ENCODE data around the gene FNDC3B. TPM values are rescaled to one million over a fixed set of nuclear protein-coding genes. Genes with fewer than 3 reads are reported as not detected.

Gene FNDC3B
- total and polyA plus RNA-seq, 4 donors = 23.3 to 74.2 (median 32.9) TPM

GRCh38 chr3:172326993-172327392, 287.6 kb downstream of the FNDC3B start (continued):
- TF ChIP-seq REST (IDR thresholded peaks at IDR 0.05) (no peak), TAF1 (conservative IDR thresholded peaks at IDR 0.05) (no peak), MAX (IDR thresholded peaks at IDR 0.05) (no peak)

- Histone ChIP-seq H3K36me3 (ENCODE audit: control insufficient read depth in 4 of 4, insufficient read depth in 3 of 4, low read depth in 1 of 4, low read length in 3 of 4) (peaks cover 7 to 47% (median 31%) of the 10 kb centered on the region in 4 donors), H3K27ac (ENCODE audit: low read depth in 1 of 2, low read length in 2 of 2) (no peak overlapping the region), H3K9ac (ENCODE audit: low read depth in 1 of 2, low read length in 2 of 2) (no peak overlapping the region), H3K9me3 (ENCODE audit: control insufficient read depth in 4 of 4, low read length in 3 of 4) (no peaks in the 10 kb centered on the region), H3K27me3 (ENCODE audit: control insufficient read depth in 4 of 4, insufficient read depth in 4 of 4, low read length in 3 of 4) (no peaks in the 10 kb centered on the region), H3K4me1 (ENCODE audit: control insufficient read depth in 4 of 4, insufficient read depth in 4 of 4, low read length in 3 of 4) (peaks cover 0 to 17% (median 11%) of the 10 kb centered on the region in 4 donors), H3K4me3 (ENCODE audit: low read depth in 1 of 3, low read length in 3 of 3) (no peak overlapping the region)
- DNase-seq (ENCODE audit: low spot score) = no peak
- WGBS = 93% methylated on average over 4 of the region's 4 CpGs
- no peak for TF ChIP-seq ZBTB33 (IDR thresholded peaks at IDR 0.05)
These were observed 288.9 kb downstream of the FNDC3B start for GRCh38 chr3:172328282-172328681.

GRCh38 chr3:172329070-172329469, 289.7 kb downstream of the FNDC3B start:
- 90% methylated on average over 2 of the region's 2 CpGs for WGBS
- no peak for DNase-seq (ENCODE audit: low spot score)
- TF ChIP-seq NR2F2 (IDR thresholded peaks at IDR 0.05) (no peak), SP1 (IDR thresholded peaks at IDR 0.05) (no peak), RAD21 (IDR thresholded peaks at IDR 0.05) (no peak), FOXA1 (IDR thresholded peaks at IDR 0.05) (no peak), GABPA (IDR thresholded peaks at IDR 0.05 in 1 of 2, conservative IDR thresholded peaks at IDR 0.05 in 1 of 2) (no peak), EGR1 (IDR thresholded peaks at IDR 0.05; ENCODE audit: low read depth in 2 of 2) (no peak), JUND (IDR thresholded peaks at IDR 0.05) (no peak), REST (IDR thresholded peaks at IDR 0.05) (no peak), HNF4A (conservative IDR thresholded peaks at IDR 0.05) (no peak), ATF3 (IDR thresholded peaks at IDR 0.05) (no peak), HNF4G (IDR thresholded peaks at IDR 0.05) (no peak), MAX (IDR thresholded peaks at IDR 0.05) (no peak), YY1 (IDR thresholded peaks at IDR 0.05) (no peak), FOXA2 (IDR thresholded peaks at IDR 0.05) (no peak), RXRA (IDR thresholded peaks at IDR 0.05) (no peak), TAF1 (conservative IDR thresholded peaks at IDR 0.05) (no peak), CTCF (IDR thresholded peaks at IDR 0.05; ENCODE audit: low read depth, low read length, missing input control) (no peak)

More at GRCh38 chr3:172329070-172329469, 289.7 kb downstream of the FNDC3B start:
- Histone ChIP-seq H3K36me3 (ENCODE audit: control insufficient read depth in 4 of 4, insufficient read depth in 3 of 4, low read depth in 1 of 4, low read length in 3 of 4) (peaks cover 7 to 53% (median 37%) of the 10 kb centered on the region in 4 donors), H3K9me3 (ENCODE audit: control insufficient read depth in 4 of 4, low read length in 3 of 4) (no peaks in the 10 kb centered on the region), H3K27ac (ENCODE audit: low read depth in 1 of 2, low read length in 2 of 2) (no peak overlapping the region), H3K27me3 (ENCODE audit: control insufficient read depth in 4 of 4, insufficient read depth in 4 of 4, low read length in 3 of 4) (no peaks in the 10 kb centered on the region), H3K4me3 (ENCODE audit: low read depth in 1 of 3, low read length in 3 of 3) (no peak overlapping the region), H3K4me1 (ENCODE audit: control insufficient read depth in 4 of 4, insufficient read depth in 4 of 4, low read length in 3 of 4) (peaks cover 0 to 9% (median 5%) of the 10 kb centered on the region in 4 donors), H3K9ac (ENCODE audit: low read depth in 1 of 2, low read length in 2 of 2) (no peak overlapping the region)

All from liver (tissue), 9 donors.